ENCODE data around the gene COX19. TPM values are rescaled to one million over a fixed set of nuclear protein-coding genes. Genes with fewer than 3 reads are reported as not detected.

Gene COX19
- total and polyA plus RNA-seq, 2 of the 13 experiments (the other 11 are each of a cell fraction or from before 2014, with no cell fraction given): 11.5 to 21.7 TPM

DNA sequence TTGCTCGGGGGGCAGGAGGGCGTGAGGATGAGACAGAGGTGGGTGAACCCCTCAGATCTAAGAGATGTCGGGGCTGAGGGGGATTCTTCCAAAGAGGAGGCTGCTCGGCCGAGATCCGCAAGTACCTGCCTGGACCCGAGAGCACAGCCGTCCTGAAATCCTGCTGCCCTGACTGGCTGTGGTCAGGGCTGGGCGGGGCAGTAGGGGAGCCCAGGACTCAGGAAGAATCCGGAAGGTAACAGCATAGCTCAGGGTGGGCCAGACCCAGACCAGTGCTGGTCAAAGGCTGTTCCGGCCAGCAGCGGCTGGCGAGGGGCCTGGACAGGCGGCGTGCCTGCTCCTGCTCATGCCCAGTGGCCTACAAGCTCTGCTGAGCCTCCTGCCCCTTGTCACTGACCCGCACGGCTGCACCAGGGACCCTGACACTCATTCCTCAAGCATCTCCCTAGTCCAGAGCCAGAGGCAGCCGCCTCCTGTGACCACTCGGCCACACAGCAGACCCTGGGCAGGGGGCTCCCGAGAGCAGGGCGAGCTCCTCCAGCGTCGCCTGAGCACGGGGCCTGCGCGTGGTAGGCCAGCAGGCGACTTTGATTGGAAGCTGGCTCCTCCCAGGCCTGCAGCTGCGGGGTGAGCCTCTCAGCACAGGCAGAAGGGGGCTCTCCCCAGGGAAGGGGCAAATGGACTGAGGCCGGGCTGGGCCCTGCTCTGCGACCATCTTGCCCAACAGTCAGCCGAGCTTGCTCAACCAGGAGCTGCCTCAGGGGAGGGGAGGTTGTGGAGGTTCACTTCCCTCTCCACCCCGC lies 17.7 kb downstream of the COX19 start (continued):
- TF ChIP-seq REXO4 (CRISPR knock-in tag; IDR thresholded peaks at IDR 0.05; ENCODE audit: borderline replicate concordance) (peak; percentile 93; the same call in 1 of the 2 replicates), ZNF468 (CRISPR knock-in tag; IDR thresholded peaks at IDR 0.05) (0 out of 2 replicates have a peak, but pooled peaks have one; percentile 51), ZNF558 (CRISPR knock-in tag; IDR thresholded peaks at IDR 0.05; ENCODE audit: borderline replicate concordance) (peak; percentile 93; the same call in 1 of the 2 replicates), ZNF850 (CRISPR knock-in tag; conservative IDR thresholded peaks at IDR 0.05) (peak; percentile 90; the same call in 1 of the 2 replicates), ZNF224 (CRISPR knock-in tag; IDR thresholded peaks at IDR 0.05) (peak; percentile 83; the same call in 1 of the 2 replicates), ZFAT (CRISPR knock-in tag; conservative IDR thresholded peaks at IDR 0.05) (no peak), KAT2B (IDR thresholded peaks at IDR 0.05; ENCODE audit: borderline replicate concordance, low read depth, low read length) (no peak), PRPF4 (IDR thresholded peaks at IDR 0.05; ENCODE audit: low read depth, low read length, poor library complexity, severe bottlenecking) (no peak), SAP130 (CRISPR knock-in tag; IDR thresholded peaks at IDR 0.05; ENCODE audit: low read depth) (peak; percentile 67; the same call in 1 of the 2 replicates), ZNF570 (CRISPR knock-in tag; IDR thresholded peaks at IDR 0.05; ENCODE audit: borderline replicate concordance) (0 out of 2 replicates have a peak, but pooled peaks have one; percentile 35), HNRNPH1 (optimal IDR thresholded peaks at IDR 0.05; ENCODE audit: low read depth, low read length) (no peak)
- TF ChIP-seq, protein P1, sequence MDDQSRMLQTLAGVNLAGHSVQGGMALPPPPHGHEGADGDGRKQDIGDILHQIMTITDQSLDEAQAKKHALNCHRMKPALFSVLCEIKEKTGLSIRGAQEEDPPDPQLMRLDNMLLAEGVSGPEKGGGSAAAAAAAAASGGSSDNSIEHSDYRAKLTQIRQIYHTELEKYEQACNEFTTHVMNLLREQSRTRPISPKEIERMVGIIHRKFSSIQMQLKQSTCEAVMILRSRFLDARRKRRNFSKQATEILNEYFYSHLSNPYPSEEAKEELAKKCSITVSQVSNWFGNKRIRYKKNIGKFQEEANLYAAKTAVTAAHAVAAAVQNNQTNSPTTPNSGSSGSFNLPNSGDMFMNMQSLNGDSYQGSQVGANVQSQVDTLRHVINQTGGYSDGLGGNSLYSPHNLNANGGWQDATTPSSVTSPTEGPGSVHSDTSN (CRISPR knock-in tag; IDR thresholded peaks at IDR 0.05; ENCODE audit: borderline replicate concordance): no peak
- TF ChIP-seq, protein P2, sequence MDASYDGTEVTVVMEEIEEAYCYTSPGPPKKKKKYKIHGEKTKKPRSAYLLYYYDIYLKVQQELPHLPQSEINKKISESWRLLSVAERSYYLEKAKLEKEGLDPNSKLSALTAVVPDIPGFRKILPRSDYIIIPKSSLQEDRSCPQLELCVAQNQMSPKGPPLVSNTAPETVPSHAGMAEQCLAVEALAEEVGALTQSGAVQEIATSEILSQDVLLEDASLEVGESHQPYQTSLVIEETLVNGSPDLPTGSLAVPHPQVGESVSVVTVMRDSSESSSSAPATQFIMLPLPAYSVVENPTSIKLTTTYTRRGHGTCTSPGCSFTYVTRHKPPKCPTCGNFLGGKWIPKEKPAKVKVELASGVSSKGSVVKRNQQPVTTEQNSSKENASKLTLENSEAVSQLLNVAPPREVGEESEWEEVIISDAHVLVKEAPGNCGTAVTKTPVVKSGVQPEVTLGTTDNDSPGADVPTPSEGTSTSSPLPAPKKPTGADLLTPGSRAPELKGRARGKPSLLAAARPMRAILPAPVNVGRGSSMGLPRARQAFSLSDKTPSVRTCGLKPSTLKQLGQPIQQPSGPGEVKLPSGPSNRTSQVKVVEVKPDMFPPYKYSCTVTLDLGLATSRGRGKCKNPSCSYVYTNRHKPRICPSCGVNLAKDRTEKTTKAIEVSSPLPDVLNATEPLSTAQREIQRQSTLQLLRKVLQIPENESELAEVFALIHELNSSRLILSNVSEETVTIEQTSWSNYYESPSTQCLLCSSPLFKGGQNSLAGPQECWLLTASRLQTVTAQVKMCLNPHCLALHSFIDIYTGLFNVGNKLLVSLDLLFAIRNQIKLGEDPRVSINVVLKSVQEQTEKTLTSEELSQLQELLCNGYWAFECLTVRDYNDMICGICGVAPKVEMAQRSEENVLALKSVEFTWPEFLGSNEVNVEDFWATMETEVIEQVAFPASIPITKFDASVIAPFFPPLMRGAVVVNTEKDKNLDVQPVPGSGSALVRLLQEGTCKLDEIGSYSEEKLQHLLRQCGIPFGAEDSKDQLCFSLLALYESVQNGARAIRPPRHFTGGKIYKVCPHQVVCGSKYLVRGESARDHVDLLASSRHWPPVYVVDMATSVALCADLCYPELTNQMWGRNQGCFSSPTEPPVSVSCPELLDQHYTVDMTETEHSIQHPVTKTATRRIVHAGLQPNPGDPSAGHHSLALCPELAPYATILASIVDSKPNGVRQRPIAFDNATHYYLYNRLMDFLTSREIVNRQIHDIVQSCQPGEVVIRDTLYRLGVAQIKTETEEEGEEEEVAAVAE (CRISPR knock-in tag; IDR thresholded peaks at IDR 0.05; ENCODE audit: borderline replicate concordance): peak; percentile 60
- TF ChIP-seq, protein P3, sequence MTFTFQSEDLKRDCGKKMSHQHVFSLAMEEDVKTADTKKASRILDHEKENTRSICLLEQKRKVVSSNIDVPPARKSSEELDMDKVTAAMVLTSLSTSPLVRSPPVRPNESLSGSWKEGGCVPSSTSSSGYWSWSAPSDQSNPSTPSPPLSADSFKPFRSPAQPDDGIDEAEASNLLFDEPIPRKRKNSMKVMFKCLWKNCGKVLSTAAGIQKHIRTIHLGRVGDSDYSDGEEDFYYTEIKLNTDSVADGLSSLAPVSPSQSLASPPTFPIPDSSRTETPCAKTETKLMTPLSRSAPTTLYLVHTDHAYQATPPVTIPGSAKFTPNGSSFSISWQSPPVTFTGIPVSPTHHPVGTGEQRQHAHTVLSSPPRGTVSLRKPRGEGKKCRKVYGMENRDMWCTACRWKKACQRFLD (CRISPR knock-in tag; IDR thresholded peaks at IDR 0.05; ENCODE audit: borderline replicate concordance): peak; percentile 92
- TF ChIP-seq, protein P4, sequence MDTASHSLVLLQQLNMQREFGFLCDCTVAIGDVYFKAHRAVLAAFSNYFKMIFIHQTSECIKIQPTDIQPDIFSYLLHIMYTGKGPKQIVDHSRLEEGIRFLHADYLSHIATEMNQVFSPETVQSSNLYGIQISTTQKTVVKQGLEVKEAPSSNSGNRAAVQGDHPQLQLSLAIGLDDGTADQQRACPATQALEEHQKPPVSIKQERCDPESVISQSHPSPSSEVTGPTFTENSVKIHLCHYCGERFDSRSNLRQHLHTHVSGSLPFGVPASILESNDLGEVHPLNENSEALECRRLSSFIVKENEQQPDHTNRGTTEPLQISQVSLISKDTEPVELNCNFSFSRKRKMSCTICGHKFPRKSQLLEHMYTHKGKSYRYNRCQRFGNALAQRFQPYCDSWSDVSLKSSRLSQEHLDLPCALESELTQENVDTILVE (CRISPR knock-in tag; IDR thresholded peaks at IDR 0.05): peak; percentile 85
- TF ChIP-seq, protein P5, sequence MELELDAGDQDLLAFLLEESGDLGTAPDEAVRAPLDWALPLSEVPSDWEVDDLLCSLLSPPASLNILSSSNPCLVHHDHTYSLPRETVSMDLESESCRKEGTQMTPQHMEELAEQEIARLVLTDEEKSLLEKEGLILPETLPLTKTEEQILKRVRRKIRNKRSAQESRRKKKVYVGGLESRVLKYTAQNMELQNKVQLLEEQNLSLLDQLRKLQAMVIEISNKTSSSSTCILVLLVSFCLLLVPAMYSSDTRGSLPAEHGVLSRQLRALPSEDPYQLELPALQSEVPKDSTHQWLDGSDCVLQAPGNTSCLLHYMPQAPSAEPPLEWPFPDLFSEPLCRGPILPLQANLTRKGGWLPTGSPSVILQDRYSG (CRISPR knock-in tag; IDR thresholded peaks at IDR 0.05): peak; percentile 70; the same call in 1 of the 2 replicates
- TF ChIP-seq, protein P6, sequence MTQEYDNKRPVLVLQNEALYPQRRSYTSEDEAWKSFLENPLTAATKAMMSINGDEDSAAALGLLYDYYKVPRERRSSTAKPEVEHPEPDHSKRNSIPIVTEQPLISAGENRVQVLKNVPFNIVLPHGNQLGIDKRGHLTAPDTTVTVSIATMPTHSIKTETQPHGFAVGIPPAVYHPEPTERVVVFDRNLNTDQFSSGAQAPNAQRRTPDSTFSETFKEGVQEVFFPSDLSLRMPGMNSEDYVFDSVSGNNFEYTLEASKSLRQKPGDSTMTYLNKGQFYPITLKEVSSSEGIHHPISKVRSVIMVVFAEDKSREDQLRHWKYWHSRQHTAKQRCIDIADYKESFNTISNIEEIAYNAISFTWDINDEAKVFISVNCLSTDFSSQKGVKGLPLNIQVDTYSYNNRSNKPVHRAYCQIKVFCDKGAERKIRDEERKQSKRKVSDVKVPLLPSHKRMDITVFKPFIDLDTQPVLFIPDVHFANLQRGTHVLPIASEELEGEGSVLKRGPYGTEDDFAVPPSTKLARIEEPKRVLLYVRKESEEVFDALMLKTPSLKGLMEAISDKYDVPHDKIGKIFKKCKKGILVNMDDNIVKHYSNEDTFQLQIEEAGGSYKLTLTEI (CRISPR knock-in tag; conservative IDR thresholded peaks at IDR 0.05): no peak
